HG03045 (cell line): Measurements from ENCODE around the gene COMT.
"Not testable (repeated sequence)": the region's sequence is repeated elsewhere in the genome, so short reads cannot be mapped to it uniquely, and the experiment has no call there.

ENCODE experiments used
- ATAC-seq: cut with Tn5 transposase; IDR thresholded peaks from one replicate; pipeline ENCODE4 v1.9.1; 2021; ENCODE audit warnings: mild to moderate bottlenecking, moderate library complexity; ENCODE audit not compliant: unreplicated experiment

The COMT gene

DNA sequence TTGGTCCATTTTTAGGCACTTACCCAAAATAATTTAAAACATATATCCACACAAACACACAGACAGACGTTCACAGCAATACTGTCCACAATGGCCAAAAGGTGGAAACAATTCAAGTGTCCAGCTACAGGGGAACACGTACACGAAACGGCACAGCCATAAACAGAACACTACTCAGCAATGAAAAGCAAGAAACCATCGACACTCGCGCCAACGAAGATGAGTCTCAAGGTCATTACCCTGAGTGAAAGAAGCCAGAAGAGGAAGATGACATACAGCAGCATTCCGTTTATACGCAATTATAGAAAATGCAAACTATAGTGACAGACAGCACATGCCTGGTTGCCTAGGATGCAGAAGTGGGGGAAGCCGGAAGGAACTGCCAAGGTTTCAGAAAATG, 13.4 kb upstream of the COMT start:
- ATAC-seq, result no peak

DNA sequence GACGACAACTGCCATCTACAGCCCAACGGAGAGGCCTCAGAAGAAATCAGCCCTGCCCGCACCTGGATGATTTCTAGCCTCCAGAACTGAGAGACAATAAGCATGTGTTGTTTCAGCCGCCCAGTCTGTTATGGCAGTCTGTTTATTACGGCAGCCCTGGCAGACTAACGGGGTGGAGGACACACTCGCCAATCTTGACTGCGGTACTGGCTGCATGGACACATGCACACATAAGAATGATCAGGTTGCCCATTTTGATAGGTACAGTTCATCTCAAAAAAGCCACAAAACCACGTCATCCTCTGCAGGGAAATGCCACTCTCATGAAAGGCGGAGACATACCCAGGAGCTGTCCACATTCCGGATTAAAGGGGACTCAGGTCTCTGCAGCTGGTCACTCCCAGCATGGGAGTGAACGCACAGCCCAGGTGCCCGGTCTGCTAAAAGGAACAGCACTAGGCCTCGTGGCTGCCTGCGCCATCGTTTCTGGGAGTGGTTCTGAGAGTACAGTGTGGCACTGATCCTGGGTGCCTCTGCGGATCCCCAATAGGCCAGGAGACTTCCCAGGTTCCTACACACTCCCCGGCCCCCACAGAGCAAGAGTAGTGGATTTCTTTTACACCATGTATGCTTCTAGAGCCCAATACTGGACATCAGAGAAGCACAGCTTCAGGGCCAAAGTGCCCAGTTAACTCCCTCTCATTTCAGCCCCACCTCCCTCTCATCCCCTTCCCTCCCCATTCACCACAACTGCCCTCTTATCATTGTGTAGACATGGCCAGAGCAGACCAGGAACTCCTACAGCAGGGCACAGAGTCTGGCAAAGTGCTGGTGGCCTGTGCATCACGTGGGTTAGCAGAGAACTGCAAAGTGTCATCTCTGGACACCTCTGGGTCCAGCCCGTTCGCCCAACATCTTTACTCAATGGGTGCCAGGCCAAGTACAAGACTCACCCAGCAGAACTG, 11.7 kb upstream of the COMT start:
- ATAC-seq, result no peak

DNA sequence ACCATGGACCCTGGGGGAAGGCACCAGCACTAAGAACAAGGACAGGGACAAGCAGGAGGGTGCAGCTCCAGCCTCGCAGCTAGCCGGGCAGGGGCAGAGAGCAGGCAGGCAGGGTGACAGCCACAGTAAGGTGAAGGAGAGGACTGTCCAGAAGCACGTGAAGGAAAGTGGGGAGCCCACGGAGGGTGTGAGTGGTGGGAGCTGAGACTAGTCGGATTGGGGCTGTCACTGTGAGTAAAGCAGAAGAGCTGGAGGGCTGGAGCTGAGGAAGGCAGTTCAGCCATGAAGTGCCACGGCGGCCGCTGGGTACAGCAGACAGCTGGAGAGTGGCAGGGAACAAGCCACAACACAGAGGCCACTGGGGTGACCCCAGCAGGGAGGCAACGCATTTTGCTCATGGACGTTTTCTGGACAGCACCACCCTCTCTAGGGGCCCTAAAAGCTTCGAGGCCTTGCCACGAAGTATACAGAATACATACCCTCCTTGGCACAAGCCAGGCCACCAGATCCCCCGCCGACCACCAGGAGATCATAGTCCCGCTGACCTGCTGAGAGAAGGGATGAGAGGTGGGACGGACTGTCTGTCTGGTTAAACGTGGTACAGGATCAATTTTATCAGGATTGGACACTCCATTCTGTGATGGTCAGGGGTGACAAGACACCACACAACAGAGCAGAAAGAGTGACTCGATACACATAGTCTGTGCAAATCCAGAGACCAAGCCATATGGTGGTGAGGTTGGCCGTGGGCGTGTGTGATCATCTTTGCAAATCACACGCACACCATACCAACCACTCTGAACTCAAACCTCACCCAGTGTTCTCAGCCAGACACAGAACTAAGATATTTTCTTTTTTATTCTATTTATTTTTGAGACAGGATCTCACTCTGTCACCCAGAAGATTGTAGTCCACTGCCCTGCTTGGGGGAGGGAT, 10.8 kb upstream of the COMT start:
- ATAC-seq, result no peak

DNA sequence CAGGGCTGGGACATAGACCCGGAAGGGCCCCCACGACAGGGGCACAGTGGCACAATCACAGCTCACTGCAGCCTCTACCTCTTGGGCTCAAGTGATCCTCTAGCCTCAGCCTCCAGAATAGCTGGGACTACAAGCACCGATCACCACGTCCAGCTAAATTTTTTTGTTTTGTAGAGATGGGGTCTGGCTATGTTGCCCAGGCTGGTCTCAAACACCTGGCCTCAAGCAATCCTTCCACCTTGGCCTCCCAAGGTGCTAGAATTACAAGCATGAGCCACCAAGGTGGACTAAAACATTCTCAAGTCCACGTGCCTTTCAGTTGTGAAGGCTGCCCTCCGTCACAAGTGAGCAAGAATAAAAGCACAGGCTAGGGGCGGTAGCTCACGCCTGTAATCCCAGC, 10.1 kb upstream of the COMT start:
- no peak for ATAC-seq

DNA sequence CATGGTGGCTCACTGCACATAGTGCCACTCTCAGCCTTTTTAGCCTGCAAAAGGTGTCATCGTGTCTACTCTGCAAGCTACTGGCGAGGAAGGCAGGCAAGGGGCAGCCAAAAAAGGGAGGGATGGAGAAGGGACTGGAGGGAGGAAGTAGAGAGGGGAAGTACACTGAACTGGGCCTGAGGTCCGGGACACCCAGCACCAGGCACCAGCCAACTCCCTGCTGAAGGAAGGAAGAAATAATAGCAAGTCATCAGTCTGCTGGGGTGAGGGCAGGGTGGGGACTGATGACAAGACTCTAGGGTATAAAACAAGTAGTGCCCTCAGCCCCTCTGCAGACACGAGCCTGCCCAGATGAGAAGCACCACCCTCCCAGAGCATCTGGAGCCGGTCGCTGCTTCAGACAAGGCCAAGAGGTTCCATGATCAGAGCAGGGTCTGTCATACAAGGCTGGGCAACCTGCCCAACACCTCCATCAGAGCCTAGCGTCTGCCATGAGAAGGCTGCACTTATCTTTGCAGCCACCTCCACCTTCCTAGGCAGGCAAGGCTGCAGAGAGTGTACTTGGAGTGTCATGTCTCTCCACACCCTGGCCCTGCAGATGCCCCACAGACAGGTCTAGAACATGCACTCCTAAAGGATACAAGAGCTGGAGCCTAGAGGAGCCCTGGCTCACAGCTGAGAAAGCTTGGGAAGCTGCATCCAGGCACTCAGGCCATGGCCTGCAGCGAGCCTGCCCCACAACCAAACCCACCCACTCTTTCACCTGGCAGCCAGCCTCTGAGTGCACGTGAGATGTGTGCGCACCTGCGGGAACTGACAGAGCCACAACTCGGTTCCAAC, 9.0 kb upstream of the COMT start:
- ATAC-seq, result no peak

DNA sequence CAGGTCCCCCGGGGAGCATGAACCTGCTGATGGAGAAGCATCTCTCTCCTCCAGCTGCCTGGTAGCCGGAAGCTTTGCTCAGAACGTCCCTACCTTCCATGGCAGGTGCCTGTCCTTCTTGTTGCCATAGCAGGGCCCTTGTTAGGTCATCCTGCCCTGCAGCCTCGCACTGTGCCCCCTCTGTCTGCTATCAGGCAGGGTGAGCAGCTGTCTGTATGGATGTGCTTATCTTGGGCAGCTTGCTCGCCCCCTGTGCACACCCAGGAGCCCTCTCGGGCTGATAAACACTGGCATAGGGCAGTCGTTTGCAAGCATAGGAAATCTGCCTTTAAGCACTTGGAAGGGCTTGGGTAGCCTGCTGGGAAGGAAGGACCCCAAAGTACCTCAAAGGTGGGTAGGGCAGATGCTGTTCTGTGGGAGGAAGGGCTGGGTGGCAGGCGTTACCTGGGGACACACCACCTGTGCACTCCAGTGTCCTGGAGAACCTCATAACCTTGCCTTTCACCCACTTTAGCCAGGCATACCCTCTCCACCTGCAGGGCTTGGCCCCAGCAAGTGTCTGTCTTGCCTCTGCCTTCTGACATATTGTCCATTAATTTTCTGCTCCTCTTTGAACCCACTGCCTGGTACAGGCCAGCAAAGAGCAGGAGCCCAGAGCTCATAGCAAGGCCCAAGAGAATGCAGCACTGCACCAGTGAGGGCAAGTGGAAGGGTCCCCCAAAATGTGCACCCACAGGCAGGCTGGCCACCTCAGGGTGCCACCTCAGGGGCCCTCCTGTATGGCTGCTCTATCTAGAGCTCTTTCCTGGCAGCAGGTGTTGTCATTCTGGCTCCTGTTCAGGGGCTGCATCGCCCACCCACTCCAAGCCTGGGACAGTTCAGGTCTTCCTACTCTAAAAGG, 8.0 kb upstream of the COMT start:
- no peak for ATAC-seq

DNA sequence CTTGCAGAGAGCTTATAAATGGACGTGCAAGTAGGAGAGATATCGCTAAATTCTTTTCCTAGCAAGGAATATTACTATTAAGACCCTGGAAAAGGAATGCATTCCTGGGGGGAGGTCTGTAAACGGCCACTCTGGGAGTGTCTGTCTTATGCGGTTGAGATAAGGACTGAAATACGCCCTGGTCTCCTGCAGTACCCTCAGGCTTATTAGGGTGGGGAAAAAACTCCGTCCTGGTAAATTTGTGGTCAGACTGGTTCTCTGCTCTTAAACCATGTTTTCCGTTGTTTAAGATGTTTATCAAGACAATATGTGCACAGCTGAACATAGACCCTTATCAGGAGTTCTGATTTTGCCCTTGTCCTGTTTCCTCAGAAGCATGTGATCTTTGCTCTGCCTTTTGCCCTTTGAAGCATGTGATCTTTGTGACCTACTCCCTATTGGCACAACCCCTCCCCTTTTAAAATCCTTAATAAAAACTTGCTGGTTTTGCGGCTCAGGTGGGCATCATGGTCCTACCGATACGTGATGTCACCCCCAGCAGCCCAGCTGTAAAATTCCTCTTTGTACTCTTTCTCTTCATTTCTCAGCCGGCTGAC, 6.4 kb upstream of the COMT start:
- ATAC-seq, result not testable (repeated sequence)

DNA sequence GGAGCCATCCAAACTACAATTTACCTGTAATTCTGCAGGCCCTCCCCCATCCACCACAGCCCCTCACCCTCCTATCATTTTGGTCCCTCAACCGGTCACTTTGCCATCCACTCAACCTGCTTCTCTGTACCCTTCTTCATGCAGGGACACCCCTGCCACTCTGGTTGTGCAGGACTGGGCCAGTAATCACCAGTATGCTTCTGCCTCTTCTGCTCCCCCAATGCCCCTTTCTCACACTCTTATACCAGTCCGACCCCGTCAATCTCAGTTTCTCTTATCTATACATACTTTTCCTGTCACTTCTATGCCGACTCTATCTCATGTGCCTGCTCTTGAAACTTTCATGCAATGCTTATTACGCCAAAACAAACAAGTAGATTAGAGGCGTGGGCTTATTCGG, 5.1 kb upstream of the COMT start:
- ATAC-seq, result no peak

DNA sequence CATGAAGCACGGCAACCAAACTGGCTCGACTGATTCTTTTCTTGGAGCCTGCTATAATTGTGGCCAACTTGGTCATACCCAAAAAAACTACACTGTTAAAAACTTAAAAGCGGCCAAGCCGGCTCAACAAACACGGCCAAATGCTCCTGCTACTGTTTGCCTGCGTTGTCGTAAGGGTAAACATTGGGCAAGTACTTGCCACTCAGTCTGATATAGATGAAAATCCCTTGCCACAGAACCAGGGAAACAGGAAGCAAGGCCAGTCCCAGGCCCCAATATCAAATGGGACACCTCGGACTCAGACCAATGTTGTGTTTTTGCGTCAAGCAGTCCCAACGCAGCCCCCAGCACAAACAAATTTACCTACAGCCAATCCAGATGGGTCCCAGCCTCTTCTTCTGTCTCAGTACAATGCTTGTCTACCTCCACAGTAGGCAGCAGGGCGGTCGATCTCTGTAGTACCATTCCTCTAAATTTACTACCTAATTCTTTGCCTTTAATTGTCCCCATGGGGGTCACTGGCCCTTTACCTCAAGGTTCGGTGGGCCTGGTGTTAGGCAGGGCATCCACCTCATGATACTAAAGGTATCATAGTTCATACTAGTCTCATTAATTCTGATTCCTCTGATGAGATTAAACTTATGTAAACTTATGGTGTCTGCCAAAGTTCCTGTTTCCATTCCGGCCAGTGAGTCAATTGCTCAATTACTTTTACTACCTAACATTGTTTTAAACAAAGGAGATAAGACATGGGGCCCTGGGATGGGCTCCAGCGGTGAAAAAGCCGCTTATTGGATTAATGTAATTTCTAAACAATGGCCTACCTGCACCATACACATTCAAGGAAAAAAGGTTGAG, 3.7 kb upstream of the COMT start:
- no peak for ATAC-seq

DNA sequence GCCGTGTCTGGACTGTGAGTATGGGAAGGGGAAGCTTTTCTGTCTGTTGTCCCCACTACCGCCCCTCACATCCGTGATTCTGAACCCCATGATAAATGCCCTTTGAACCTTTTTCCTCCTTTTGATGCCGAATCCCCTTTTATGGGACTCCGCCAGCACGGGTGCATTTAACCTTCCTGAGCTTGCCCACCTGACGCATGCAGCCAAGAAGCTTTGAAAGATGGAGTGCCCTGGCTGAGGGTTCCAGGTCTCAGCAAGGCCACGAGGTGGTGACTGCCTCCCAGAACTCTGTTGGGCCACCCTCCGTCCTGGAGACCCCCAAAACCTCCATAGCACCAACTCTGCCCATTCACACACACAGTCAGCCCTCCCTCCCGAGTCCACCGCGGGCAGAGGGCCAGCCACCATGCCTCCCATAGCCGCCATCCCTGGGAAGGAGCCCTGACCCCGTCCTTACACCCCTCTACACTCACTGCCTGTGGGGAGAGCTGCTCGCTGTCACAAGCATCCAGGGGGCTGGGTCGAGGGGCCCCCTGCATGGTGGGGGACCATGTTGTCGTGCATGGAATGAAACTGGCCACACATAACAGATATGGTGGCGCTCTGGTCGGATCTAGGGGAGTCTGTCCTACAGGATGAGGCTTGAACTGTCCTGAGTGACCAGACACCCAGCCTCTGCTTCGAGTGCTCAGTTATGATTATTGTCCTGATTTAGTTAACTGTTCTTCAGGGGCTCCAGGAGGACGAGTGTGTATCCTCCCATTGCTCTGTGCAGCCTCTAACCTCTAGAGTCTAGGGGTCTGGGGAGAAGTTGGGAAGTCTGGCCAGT, 822 bp upstream of the COMT start:
- no peak for ATAC-seq

DNA sequence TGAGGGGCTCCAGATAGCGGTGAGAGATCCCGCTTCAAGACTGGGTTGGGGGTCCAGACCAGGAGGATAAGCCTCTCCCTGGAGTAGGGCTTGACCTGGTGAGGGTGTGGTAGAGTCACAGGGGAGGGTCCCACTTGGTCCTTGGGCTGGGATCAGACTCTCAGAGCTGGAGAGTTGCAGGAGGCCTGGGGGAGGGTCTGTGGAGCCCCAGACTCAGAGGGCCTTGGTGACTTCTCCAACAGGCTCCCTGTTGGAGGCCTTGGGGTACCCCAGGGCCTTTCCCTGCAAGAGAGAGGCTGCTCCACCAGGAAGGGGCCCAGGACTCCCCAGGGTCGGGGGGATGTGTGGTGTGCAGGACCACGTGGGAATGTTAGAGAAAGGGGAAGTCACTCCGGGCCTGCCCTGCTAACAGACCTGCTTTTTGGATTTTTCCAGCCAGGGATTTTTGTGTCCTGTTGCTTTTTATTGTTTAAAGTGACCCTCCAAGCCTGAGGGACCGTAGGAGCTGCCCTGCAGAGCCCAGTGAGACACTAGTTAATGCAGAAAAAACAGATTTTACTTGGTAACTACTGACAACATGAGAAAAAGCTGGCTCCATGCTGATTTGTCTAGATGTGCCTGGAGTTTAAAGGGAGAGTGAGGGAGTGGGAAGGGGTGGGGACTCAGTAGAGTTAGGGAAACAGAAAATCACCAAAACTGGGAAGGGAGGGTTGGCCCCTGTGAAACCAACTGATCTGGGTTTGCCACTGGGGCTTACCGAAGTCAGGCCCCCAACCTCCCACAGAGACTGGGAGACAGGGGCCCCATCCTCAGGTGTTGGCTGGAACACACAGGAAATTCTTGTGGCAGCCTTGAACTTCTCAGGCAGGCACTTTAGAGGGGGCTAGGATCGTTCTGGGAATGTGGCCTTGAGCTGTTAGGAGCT, 847 bp downstream of the COMT start:
- no peak for ATAC-seq

DNA sequence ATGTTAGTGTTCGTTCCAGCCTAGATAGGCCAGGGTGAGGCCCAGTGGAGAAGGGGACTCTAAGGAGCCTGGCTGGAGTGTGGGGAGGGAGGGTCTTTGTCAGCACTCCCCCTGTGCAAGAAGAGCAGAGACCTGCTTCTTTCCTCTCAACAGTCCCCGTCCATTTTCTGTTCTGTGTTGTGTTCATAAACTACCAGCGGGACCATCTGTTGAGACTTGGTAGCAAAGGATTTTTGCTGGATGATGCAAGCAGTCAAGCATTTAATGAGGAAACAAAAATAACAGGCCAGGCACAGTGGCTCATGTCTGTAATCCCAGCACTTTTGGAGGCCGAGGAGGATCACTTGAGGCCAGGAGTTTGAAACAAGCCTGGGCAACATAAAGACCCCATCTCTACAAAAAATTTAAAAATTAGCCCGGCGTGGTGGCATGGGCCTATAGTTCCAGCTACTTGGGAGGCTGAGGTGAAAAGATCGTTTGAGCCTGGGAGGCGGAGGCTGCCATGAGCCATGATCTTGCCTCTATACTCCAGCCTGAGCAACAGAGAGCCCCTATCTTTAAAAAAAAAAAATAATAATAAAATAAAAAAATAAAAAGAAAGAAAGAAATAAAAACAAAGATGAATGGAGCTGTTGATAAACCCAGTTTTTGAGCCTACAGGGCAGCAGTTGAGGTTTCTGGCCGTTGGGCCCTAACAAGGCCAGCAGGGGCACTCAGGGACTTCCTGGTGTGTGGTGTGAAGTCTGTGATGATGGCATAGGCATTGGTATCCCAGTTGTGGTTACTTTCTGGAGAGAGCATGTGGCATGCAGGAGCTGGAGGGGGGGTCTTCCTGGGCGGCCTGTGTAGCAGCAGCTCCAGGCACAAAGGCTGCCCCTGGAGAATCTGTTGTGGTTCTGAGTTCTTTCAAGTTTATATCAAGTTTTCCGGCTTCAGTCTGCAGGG, 1.8 kb downstream of the COMT start:
- no peak for ATAC-seq

DNA sequence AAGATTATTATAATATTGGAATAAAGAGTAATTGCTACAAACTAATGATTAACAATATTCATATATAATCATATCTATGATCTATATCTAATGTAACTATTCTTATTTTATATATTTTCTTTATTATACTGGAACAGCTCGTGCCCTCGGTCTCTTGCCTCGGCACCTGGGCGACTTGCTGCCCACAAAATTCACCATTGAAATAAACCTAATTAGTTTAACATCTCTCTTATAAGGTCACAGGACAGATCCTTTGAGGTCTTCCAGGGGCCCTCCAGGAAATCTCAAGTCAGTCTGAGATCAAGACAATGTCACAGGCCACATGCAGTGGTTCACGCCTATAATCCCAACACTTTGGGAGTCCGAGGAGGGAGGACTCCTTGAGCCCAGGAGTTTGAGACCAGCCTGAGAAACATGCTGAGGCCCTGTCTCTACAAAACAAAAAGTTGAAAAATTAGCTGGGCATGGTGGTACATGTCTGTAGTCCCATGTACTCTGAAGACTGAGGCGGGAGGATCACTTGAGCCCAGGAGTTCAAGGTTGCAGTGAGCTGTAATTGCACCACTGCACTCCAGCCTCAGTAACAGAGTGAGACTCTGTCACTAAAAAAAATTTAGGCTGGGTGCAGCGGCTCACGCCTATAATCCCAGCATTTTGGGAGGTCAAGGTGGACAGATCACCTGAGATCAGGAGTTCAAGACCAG, 6.6 kb downstream of the COMT start:
- ATAC-seq, result no peak

DNA sequence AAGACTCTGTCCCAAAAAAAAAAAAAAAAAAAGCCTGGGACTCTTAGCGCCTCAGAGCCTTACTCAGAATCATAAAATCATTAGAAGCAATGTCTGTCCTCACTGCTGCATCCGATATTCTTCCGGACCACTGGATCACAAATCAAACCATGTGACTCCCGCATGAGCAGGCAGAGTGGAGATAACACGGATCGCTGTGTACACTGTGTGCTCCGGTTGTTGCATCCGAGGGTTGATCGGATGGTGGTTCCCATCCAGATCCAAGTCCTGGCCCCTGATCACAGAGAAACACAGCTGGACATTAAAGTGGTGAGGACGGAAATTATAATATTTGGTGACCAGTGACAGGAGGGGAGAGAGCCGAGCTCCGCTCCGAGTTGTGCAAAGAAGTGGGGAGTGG, 9.8 kb downstream of the COMT start:
- ATAC-seq, result no peak
